NCI-H1092 treated with DMSO at 0.1 percent for 48 hours (cell line): ENCODE measurements around the gene GPLD1.
"Not testable (repeated sequence)": the region's sequence is repeated elsewhere in the genome, so short reads cannot be mapped to it uniquely, and the experiment has no call there.

Experiments
- DNase-seq: peaks from one replicate; lab custom pipeline; 2025; lab: John Stamatoyannopoulos, UW

Gene GPLD1

GRCh38 chr6:24414531-24414930, 74.8 kb downstream of the GPLD1 start:
- not testable (repeated sequence) for DNase-seq

GRCh38 chr6:24412294-24412693, 77.1 kb downstream of the GPLD1 start:
- no peak for DNase-seq

- no peak for DNase-seq
Measured at GRCh38 chr6:24410622-24411021, 78.8 kb downstream of the GPLD1 start.

GRCh38 chr6:24408719-24409410, 80.5 kb downstream of the GPLD1 start:
- DNase-seq: no peak

GRCh38 chr6:24405262-24405661, 84.1 kb downstream of the GPLD1 start:
- no peak for DNase-seq

- DNase-seq: no peak
Measured at GRCh38 chr6:24403501-24403824, 85.9 kb downstream of the GPLD1 start.

GRCh38 chr6:24402697-24403500, 86.5 kb downstream of the GPLD1 start, which contains the start of gene MRS2:
MRS2 (plus strand) TSS chr6:24402936; CDS start chr6:24403047, 111 bp downstream.
- DNase-seq: peak; percentile 74

GRCh38 chr6:24401458-24401857, 87.9 kb downstream of the GPLD1 start:
- DNase-seq: no peak

- not testable (repeated sequence) for DNase-seq
Measured at GRCh38 chr6:24400045-24401039, 89.0 kb downstream of the GPLD1 start.

GRCh38 chr6:24397631-24398030, 91.7 kb downstream of the GPLD1 start:
- DNase-seq: no peak

GRCh38 chr6:24396824-24397223, 92.6 kb downstream of the GPLD1 start:
- DNase-seq: no peak

- DNase-seq: no peak
Measured at GRCh38 chr6:24394780-24395437, 94.5 kb downstream of the GPLD1 start.

GRCh38 chr6:24394061-24394779, 95.2 kb downstream of the GPLD1 start:
- no peak for DNase-seq

GRCh38 chr6:24391756-24392405, 97.5 kb downstream of the GPLD1 start:
- no peak for DNase-seq

- DNase-seq: no peak
Measured at GRCh38 chr6:24391208-24391607, 98.2 kb downstream of the GPLD1 start.

- DNase-seq: no peak
Measured at GRCh38 chr6:24387818-24388217, 101.6 kb downstream of the GPLD1 start.

- no peak for DNase-seq
Measured at GRCh38 chr6:24385536-24386269, 103.7 kb downstream of the GPLD1 start.

GRCh38 chr6:24384369-24385130, 104.8 kb downstream of the GPLD1 start:
- DNase-seq: not testable (repeated sequence)

GRCh38 chr6:24382891-24383494, 106.4 kb downstream of the GPLD1 start:
- DNase-seq: not testable (repeated sequence)
